HepG2 (cell line): Measurements from ENCODE around the gene GNPNAT1. TPM values are rescaled to one million over a fixed set of nuclear protein-coding genes. Genes with fewer than 3 reads are reported as not detected.

Experiments used
- ATF7-NPFF ChIP-seq: sonication (generic); formaldehyde crosslinking; IDR thresholded peaks from 2 replicates; pipeline ENCODE4 v1.8.1; 2023; ENCODE audit warnings: mild to moderate bottlenecking, low read depth, missing genetic modification reagents, moderate library complexity
- GABPB1 ChIP-seq: IDR thresholded peaks from 2 replicates; pipeline ENCODE4 v1.6.1; 2016; ENCODE audit warnings: mild to moderate bottlenecking, missing genetic modification reagents, moderate library complexity, missing compliant biosample characterization
- HOXA3 ChIP-seq: sonication (generic); formaldehyde crosslinking; IDR thresholded peaks from 2 replicates; pipeline ENCODE4 v1.5.0; 2020; ENCODE audit warnings: missing genetic modification reagents
- PRMT3 ChIP-seq: sonication (generic); formaldehyde crosslinking; IDR thresholded peaks from 2 replicates; pipeline ENCODE4 v1.8.1; 2022; ENCODE audit warnings: low read depth, mild to moderate bottlenecking, moderate library complexity, missing genetic modification reagents, borderline replicate concordance
- STAG1 ChIP-seq: sonication (generic); formaldehyde crosslinking; IDR thresholded peaks from 2 replicates; pipeline ENCODE4 v1.4.0; 2020; ENCODE audit warnings: missing genetic modification reagents
- TRAFD1 ChIP-seq: sonication (generic); formaldehyde crosslinking; IDR thresholded peaks from 2 replicates; pipeline ENCODE4 v1.5.1; 2020; ENCODE audit warnings: missing genetic modification reagents, mild to moderate bottlenecking, borderline replicate concordance
- ZBTB1 ChIP-seq: sonication (generic); formaldehyde crosslinking; IDR thresholded peaks from 2 replicates; pipeline ENCODE4 v1.4.0; 2020; ENCODE audit warnings: missing genetic modification reagents, borderline replicate concordance
- ZNF282 ChIP-seq: fragments of 450-650 bp; IDR thresholded peaks from 2 replicates; pipeline ENCODE4 v1.6.1; 2018; ENCODE audit not compliant: partially characterized antibody
- ZNF318 ChIP-seq: sonication (generic); formaldehyde crosslinking; IDR thresholded peaks from 2 replicates; pipeline ENCODE4 v1.4.0; 2020; ENCODE audit warnings: mild to moderate bottlenecking, missing genetic modification reagents
- polyA plus RNA-seq, 8 experiments: library from polyadenylated mRNA; depleted of rRNA in 3 of 8; stranded (reverse) in 7 of 8; unstranded in 1 of 8; fragments of >200 nt; fragmentation: Illumina TruSeq in 4 of 8; extraction: Trizol in 4 of 8; gene quantifications; 2 replicates each; pipeline versions ENCODE4 v1.2.1 to v1.2.3, GENCODE V29; 2011 to 2016; ENCODE audit warnings: low read depth in 4 of 8, missing spikeins in 1 of 8, mixed read lengths in 1 of 8; ENCODE audit not compliant: insufficient read depth in 1 of 8
- total RNA-seq, 5 experiments: library from RNA; depleted of rRNA; stranded (reverse); fragments of >200 nt; fragmentation: Illumina TruSeq; extraction: Trizol; gene quantifications; 2 replicates each; pipeline ENCODE4 v1.2.3, GENCODE V29; 2016; ENCODE audit warnings: low read depth in 1 of 5
- TF ChIP-seq, protein P1 (sequence below): sonication (generic); formaldehyde crosslinking; IDR thresholded peaks from 2 replicates; pipeline ENCODE4 v1.5.0; 2020; ENCODE audit warnings: missing genetic modification reagents, mild to moderate bottlenecking, borderline replicate concordance
- TF ChIP-seq, protein P2 (sequence below): sonication (generic); formaldehyde crosslinking; conservative IDR thresholded peaks from 2 replicates; pipeline ENCODE4 v1.4.0; 2020; ENCODE audit warnings: missing genetic modification reagents
- TF ChIP-seq, protein P3 (sequence below): sonication (generic); formaldehyde crosslinking; IDR thresholded peaks from 2 replicates; pipeline ENCODE4 v1.4.0; 2020; ENCODE audit warnings: mild to moderate bottlenecking, missing genetic modification reagents

The GNPNAT1 gene
- total and polyA plus RNA-seq, 2 of the 13 experiments (the other 11 are each of a cell fraction or from before 2014, with no cell fraction given): 38.3 to 54.9 TPM

DNA sequence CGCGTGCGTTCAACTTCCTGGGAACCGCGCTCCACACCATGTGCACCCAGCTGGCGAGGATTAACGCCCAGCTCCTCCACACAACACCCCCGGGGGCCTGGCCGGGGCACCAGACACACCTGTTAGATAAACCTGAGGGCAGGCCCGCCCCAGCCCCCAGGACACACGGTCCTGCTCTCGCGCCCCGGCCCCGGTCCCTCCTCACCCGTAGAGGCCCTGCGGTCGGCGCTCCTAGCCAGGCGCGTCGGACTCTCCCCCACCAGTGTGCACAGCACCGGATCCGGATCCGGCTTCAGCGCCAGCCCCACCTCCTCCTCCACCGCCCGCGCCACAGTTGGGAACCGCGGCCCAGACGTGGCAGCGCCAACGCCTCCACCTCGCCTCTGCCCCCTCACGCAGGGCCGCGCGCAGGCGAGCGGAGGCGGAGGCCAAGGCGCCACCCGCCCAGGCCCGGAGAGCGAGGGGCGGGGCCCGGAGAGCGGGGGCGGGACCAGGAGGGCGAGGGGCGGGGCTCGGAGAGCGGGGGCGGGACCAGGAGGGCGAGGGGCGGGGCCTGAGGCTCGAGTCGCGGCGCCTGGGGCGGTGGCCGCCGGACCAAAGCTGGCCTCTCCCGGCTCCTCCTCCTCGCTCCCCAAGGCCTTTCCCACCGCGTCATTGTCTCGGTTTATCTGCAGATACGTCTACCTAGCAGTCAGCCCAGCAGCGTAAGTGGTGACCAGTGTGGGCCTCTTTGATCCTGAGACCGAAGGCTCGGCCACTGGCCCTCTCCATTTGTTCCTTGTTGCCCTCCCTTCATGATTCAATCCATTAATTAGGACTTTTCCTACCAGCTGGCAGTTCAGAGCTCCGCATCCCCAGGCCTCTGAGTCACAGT, at the start of gene GNPNAT1 (continued):
- peak; percentile 75; the same call in 1 of the 2 replicates for TF ChIP-seq ZNF318 (CRISPR knock-in tag)
- TF ChIP-seq GABPB1 (CRISPR knock-in tag): peak; percentile 86
- TF ChIP-seq STAG1 (CRISPR knock-in tag): peak; percentile 6; the same call in 1 of the 2 replicates
- TF ChIP-seq ZBTB1 (CRISPR knock-in tag): no peak
- TF ChIP-seq TRAFD1 (CRISPR knock-in tag): no peak; the same call in 1 of the 2 replicates
- TF ChIP-seq ATF7-NPFF (CRISPR knock-in tag): peak; percentile 83
- TF ChIP-seq, protein P1, sequence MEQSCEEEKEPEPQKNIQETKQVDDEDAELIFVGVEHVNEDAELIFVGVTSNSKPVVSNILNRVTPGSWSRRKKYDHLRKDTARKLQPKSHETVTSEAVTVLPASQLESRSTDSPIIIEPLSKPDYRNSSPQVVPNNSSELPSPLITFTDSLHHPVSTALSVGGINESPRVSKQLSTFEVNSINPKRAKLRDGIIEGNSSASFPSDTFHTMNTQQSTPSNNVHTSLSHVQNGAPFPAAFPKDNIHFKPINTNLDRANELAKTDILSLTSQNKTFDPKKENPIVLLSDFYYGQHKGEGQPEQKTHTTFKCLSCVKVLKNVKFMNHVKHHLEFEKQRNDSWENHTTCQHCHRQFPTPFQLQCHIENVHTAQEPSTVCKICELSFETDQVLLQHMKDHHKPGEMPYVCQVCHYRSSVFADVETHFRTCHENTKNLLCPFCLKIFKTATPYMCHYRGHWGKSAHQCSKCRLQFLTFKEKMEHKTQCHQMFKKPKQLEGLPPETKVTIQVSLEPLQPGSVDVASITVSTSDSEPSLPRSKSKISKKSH: peak; percentile 78; the same call in 1 of the 2 replicates
- TF ChIP-seq, protein P2, sequence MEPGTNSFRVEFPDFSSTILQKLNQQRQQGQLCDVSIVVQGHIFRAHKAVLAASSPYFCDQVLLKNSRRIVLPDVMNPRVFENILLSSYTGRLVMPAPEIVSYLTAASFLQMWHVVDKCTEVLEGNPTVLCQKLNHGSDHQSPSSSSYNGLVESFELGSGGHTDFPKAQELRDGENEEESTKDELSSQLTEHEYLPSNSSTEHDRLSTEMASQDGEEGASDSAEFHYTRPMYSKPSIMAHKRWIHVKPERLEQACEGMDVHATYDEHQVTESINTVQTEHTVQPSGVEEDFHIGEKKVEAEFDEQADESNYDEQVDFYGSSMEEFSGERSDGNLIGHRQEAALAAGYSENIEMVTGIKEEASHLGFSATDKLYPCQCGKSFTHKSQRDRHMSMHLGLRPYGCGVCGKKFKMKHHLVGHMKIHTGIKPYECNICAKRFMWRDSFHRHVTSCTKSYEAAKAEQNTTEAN: peak; percentile 69
- TF ChIP-seq, protein P3, sequence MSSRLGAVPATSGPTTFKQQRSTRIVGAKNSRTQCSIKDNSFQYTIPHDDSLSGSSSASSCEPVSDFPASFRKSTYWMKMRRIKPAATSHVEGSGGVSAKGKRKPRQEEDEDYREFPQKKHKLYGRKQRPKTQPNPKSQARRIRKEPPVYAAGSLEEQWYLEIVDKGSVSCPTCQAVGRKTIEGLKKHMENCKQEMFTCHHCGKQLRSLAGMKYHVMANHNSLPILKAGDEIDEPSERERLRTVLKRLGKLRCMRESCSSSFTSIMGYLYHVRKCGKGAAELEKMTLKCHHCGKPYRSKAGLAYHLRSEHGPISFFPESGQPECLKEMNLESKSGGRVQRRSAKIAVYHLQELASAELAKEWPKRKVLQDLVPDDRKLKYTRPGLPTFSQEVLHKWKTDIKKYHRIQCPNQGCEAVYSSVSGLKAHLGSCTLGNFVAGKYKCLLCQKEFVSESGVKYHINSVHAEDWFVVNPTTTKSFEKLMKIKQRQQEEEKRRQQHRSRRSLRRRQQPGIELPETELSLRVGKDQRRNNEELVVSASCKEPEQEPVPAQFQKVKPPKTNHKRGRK (CRISPR knock-in tag): no peak
- peak; percentile 63 for TF ChIP-seq HOXA3 (CRISPR knock-in tag)
- no peak for TF ChIP-seq ZNF282
- no peak for TF ChIP-seq PRMT3
